ENCODE results near the gene UNG.

DNA sequence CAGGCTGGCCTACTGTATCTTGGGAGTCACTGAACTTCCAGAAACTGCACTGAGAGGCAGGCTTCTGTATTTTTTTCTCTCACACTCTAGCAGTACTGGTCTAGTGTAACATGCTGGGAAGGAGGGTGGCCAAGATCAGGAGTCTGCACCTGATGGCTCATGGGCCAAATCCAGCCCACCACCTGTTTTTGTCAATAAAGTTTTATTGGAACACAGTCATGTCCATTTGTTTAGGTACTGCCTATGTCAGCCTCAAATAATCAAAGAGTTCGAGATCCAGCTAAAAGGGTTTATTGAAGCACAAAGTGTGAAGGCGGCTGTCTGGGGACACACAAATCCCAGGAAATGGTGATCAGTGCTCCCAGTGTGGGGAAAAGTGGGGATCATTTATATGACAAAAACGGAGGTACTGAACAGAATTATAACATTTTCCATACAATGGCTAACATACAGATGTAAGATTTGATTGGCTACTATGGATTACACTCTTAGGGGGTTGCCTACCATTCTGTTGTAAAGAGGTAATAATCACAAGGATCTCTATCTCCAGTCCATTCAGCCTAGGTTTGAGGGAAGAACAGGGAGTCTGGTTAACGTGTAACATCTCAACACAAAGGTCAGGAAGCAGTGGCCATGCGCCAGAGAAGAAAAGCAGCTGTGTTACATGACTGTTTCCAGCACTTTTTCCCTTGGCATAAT, 32.1 kb upstream of the UNG start:
- TF ChIP-seq, protein P1, sequence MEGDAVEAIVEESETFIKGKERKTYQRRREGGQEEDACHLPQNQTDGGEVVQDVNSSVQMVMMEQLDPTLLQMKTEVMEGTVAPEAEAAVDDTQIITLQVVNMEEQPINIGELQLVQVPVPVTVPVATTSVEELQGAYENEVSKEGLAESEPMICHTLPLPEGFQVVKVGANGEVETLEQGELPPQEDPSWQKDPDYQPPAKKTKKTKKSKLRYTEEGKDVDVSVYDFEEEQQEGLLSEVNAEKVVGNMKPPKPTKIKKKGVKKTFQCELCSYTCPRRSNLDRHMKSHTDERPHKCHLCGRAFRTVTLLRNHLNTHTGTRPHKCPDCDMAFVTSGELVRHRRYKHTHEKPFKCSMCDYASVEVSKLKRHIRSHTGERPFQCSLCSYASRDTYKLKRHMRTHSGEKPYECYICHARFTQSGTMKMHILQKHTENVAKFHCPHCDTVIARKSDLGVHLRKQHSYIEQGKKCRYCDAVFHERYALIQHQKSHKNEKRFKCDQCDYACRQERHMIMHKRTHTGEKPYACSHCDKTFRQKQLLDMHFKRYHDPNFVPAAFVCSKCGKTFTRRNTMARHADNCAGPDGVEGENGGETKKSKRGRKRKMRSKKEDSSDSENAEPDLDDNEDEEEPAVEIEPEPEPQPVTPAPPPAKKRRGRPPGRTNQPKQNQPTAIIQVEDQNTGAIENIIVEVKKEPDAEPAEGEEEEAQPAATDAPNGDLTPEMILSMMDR (IDR thresholded peaks at IDR 0.05) = no peak
- no peak for TF ChIP-seq POLR2AphosphoS5 (IDR thresholded peaks at IDR 0.05)
